ENCODE results near the gene POU6F2. TPM values are rescaled to one million over a fixed set of nuclear protein-coding genes. Genes with fewer than 3 reads are reported as not detected.

POU6F2 gene
- total RNA-seq, 3 donors from 2014 or later = under 0.01 TPM; not detected in 2

DNA sequence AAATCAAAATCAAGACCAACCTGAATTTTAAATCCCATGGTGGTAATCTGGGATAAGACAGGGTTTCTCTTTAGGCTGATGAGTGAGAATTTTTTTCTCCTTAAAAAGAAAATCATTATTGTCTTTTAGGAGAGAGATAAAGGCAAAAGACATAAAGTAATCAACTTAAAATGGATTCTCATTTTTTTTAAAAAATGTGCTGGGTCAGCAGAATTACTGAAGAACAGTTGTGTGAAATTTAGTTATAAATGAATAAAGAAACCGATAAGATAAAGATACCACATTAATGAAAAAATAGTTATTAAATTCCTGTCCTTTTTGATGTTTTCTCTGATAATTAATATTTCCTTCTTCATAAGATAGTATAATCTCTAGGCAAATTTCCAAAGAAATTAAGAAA lies 427.2 kb downstream of the POU6F2 start:
- Histone ChIP-seq H3K27me3 (no peaks in the 10 kb centered on the region), H3K4me1 (no peaks in the 10 kb centered on the region), H3K36me3 (no peaks in the 10 kb centered on the region), H3K4me3 (no peak overlapping the region), H3K27ac (no peak overlapping the region), H3K9me3 (no peaks in the 10 kb centered on the region)
- DNase-seq (ENCODE audit: low spot score in 2 of 2) = no peak
- TF ChIP-seq POLR2AphosphoS5 (IDR thresholded peaks at IDR 0.05) = no peak
- TF ChIP-seq, protein P1, sequence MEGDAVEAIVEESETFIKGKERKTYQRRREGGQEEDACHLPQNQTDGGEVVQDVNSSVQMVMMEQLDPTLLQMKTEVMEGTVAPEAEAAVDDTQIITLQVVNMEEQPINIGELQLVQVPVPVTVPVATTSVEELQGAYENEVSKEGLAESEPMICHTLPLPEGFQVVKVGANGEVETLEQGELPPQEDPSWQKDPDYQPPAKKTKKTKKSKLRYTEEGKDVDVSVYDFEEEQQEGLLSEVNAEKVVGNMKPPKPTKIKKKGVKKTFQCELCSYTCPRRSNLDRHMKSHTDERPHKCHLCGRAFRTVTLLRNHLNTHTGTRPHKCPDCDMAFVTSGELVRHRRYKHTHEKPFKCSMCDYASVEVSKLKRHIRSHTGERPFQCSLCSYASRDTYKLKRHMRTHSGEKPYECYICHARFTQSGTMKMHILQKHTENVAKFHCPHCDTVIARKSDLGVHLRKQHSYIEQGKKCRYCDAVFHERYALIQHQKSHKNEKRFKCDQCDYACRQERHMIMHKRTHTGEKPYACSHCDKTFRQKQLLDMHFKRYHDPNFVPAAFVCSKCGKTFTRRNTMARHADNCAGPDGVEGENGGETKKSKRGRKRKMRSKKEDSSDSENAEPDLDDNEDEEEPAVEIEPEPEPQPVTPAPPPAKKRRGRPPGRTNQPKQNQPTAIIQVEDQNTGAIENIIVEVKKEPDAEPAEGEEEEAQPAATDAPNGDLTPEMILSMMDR (IDR thresholded peaks at IDR 0.05) = no peak
- no peak for TF ChIP-seq POLR2A (IDR thresholded peaks at IDR 0.05)
- intact Hi-C loops (cut with DNase I; ENCODE audit: low total_unique reads) = no loop called here

DNA sequence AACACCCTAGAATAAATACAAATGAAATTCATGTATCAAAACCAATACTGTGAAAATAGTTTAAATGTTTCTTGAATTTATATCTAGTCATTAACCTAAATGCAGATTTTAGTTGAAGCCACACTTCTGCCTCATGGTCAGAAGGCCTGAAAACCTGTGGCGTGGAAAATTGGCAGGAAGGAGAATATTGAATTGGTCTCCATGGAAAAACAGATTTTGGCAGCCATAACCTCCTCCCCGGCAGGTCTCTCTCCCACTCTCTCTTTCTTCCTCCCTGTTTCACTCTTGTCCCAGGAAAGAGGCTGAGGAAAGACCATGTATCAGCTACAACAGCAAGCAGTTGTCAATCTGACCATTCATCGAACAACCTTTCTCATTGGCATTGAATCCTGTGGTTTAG lies 427.9 kb downstream of the POU6F2 start:
- DNase-seq (ENCODE audit: low spot score in 2 of 2) = no peak
- intact Hi-C loops (cut with DNase I; ENCODE audit: low total_unique reads) = no loop called here
- Histone ChIP-seq H3K36me3 (no peaks in the 10 kb centered on the region), H3K27ac (no peak overlapping the region), H3K9me3 (no peaks in the 10 kb centered on the region), H3K4me3 (no peak overlapping the region), H3K27me3 (no peaks in the 10 kb centered on the region), H3K4me1 (no peaks in the 10 kb centered on the region)
- TF ChIP-seq, protein P1 (IDR thresholded peaks at IDR 0.05) = no peak
- TF ChIP-seq POLR2AphosphoS5 (IDR thresholded peaks at IDR 0.05) (no peak), POLR2A (IDR thresholded peaks at IDR 0.05) (no peak)

DNA sequence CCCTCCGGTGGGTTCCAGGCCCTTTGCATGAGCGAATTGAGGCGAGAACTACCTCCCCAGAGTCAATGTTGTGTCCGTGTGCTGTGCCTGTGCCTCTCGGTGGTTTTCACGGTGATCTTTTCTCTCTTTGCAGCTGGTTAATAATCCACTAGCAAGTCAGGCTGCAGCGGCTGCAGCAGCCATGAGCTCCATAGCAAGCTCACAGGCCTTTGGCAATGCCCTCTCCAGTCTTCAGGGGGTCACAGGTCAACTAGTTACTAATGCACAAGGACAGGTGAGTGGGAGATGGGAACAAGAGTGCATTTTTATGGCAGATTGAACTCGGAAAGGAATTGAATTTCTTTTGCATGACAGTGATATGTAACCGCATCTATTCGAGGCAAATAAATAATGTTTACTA lies 428.8 kb downstream of the POU6F2 start:
- Histone ChIP-seq H3K4me3 (no peak overlapping the region), H3K9me3 (no peaks in the 10 kb centered on the region), H3K27me3 (no peaks in the 10 kb centered on the region), H3K36me3 (no peaks in the 10 kb centered on the region), H3K4me1 (no peaks in the 10 kb centered on the region), H3K27ac (no peak overlapping the region)
- no peak for DNase-seq (ENCODE audit: low spot score in 2 of 2)
- TF ChIP-seq POLR2AphosphoS5 (IDR thresholded peaks at IDR 0.05) (no peak), POLR2A (IDR thresholded peaks at IDR 0.05) (no peak)
- TF ChIP-seq, protein P1 (IDR thresholded peaks at IDR 0.05) = no peak
- intact Hi-C loops (cut with DNase I; ENCODE audit: low total_unique reads) = no loop called here

DNA sequence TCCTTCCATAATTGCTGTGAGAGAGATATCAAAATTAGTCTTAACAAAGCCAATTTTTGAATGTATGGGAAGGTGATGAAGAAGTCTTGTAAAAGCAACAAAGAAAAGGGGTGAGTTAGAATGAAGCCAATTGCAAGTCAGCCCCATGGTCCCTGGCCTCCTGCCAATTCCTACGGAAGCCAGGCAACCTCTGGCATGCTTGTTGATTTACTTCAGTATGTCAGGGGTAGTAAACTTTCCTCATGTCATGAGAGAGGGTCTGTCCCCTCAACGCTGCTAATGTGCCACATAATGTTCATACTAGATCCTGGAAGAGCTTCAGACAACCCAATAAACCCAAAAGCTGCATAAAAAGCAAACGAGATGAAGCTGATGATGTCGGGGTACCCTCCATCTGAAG lies 429.4 kb downstream of the POU6F2 start:
- Histone ChIP-seq H3K9me3 (no peaks in the 10 kb centered on the region), H3K4me3 (no peak overlapping the region), H3K4me1 (no peaks in the 10 kb centered on the region), H3K27ac (no peak overlapping the region), H3K36me3 (no peaks in the 10 kb centered on the region), H3K27me3 (no peaks in the 10 kb centered on the region)
- intact Hi-C loops (cut with DNase I; ENCODE audit: low total_unique reads) = no loop called here
- TF ChIP-seq POLR2A (IDR thresholded peaks at IDR 0.05) = no peak
- TF ChIP-seq, protein P1 (IDR thresholded peaks at IDR 0.05) = no peak
- no peak for TF ChIP-seq POLR2AphosphoS5 (IDR thresholded peaks at IDR 0.05)
- no peak for DNase-seq (ENCODE audit: low spot score in 2 of 2)

DNA sequence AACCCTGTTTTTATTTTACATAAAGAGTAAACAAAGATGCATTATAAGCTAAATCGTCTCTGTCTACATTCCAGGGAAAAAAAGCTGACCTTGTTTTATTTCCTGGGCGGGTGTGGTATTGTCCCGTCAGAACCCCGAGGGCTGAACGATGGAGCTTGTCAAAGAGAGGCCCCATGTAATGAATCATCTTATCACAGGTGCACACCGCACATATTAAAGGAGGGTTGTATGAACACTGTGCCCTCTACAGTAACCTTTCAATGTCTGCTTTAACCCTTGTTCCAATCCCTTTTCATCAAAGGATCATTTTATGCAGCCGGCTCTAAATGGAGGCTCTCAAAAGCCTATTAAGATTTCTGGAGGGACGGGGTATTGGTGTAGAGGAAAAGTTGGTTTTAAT lies 430.0 kb downstream of the POU6F2 start:
- intact Hi-C loops (cut with DNase I; ENCODE audit: low total_unique reads) = no loop called here
- Histone ChIP-seq H3K27ac (no peak overlapping the region), H3K27me3 (no peaks in the 10 kb centered on the region), H3K4me1 (no peaks in the 10 kb centered on the region), H3K4me3 (no peak overlapping the region), H3K9me3 (no peaks in the 10 kb centered on the region), H3K36me3 (no peaks in the 10 kb centered on the region)
- no peak for DNase-seq (ENCODE audit: low spot score in 2 of 2)
- TF ChIP-seq, protein P1 (IDR thresholded peaks at IDR 0.05) = no peak
- TF ChIP-seq POLR2AphosphoS5 (IDR thresholded peaks at IDR 0.05) (no peak), POLR2A (IDR thresholded peaks at IDR 0.05) (no peak)

Data from breast epithelium (tissue), 4 donors.